Bronchial epithelial cell (primary cell): ENCODE measurements around the gene IRF4. TPM values are rescaled to one million over a fixed set of nuclear protein-coding genes. Genes with fewer than 3 reads are reported as not detected.

Source experiments
- DNase-seq: peaks from one replicate; pipeline ENCODE4 v3.0.0-alpha.2; 2010; ENCODE audit warnings: low read depth
- FAIRE-seq: peaks from 2 replicates; lab custom pipeline; 2011; peaks lifted over from hg19 to GRCh38; lab: Jason Lieb, UNC
- H3K27me3 ChIP-seq: 2 replicates; pipeline ENCODE4 v1.5.1; 2011; ENCODE audit warnings: low read length; ENCODE audit not compliant: control insufficient read depth, insufficient read depth
- H3K36me3 ChIP-seq: 2 replicates; pipeline ENCODE4 v1.5.1; 2011; ENCODE audit warnings: low read length; ENCODE audit not compliant: control insufficient read depth, insufficient read depth
- H3K4me3 ChIP-seq: 2 replicates; pipeline ENCODE4 v1.5.1; 2011; ENCODE audit warnings: mild to moderate bottlenecking, low read depth, low read length, control low read depth
- CTCF ChIP-seq: IDR thresholded peaks from 2 replicates; pipeline ENCODE4 v1.5.1; 2011; ENCODE audit warnings: mild to moderate bottlenecking, moderate library complexity, low read length, control low read depth, inconsistent platforms; ENCODE audit not compliant: insufficient read depth, severe bottlenecking
- total RNA-seq: library from RNA; depleted of rRNA; stranded (reverse); fragments of >200 nt; gene quantifications from 2 replicates; pipeline ENCODE4 v1.2.1, GENCODE V29; 2014

Gene IRF4
- total RNA-seq, 1 donor from 2014 or later = not detected

DNA sequence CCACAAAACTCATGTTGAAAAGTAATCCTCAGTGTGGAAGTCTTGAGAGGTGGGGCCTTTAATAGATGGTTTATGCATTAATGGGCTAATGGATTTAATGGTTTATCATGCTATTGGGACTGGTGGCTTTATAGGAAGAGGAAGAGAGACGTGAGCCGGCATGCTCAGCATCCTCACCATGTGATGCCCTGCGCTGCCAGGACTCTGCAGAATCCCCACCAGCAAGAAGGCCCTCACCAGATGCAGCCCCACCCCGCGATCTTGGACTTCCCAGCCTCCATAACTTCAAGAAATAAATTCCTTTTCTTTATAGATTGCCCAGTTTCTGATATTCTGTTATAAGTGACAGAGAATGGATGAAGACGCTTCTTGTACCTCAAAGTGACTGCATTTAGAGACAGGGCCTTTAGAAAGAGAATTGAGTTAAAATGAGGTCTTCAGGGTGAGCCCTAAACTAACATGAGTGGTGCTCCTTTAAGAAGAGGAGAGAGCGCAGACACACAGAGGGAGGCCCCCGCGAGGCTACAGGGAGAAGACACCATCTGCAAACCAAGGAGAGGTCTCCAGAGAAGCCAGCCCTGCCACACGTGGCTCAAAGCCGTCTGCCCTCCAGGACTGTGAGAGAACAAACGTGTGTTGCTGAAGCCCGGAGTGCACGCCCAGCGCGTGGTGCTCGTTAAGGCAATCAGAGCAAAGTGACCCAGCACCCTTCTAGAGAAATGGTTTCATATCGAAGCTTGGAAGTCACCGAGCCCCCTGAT is 56.9 kb downstream of the IRF4 start:
- Histone ChIP-seq H3K4me3 (no peak overlapping the region), H3K36me3 (no peaks in the 10 kb centered on the region), H3K27me3 (peaks cover 3% of the 10 kb centered on the region)
- FAIRE-seq (no peak), DNase-seq (no peak)
- TF ChIP-seq CTCF = no peak

DNA sequence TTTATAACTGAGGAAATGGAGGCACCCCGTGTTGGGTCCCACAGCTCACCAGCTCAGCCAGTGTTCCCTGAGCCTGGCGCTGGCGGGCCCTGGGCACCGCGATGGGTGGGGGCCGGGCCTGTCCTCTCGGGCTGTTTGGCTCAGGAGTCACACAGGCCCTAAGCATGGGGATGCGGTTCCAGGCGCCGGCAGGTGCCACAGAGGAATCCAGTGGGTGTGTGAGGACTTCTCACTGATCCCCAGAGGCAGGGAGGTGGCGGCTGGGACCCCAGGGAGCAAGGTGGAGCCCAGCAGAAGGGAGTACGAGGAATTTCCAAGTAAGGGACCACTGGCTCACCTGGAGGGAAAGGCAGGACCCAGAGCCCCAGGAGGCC is 57.5 kb downstream of the IRF4 start:
- Histone ChIP-seq H3K36me3 (no peaks in the 10 kb centered on the region), H3K4me3 (no peak overlapping the region), H3K27me3 (peaks cover 3% of the 10 kb centered on the region)
- TF ChIP-seq CTCF = no peak
- DNase-seq (no peak), FAIRE-seq (no peak)

DNA sequence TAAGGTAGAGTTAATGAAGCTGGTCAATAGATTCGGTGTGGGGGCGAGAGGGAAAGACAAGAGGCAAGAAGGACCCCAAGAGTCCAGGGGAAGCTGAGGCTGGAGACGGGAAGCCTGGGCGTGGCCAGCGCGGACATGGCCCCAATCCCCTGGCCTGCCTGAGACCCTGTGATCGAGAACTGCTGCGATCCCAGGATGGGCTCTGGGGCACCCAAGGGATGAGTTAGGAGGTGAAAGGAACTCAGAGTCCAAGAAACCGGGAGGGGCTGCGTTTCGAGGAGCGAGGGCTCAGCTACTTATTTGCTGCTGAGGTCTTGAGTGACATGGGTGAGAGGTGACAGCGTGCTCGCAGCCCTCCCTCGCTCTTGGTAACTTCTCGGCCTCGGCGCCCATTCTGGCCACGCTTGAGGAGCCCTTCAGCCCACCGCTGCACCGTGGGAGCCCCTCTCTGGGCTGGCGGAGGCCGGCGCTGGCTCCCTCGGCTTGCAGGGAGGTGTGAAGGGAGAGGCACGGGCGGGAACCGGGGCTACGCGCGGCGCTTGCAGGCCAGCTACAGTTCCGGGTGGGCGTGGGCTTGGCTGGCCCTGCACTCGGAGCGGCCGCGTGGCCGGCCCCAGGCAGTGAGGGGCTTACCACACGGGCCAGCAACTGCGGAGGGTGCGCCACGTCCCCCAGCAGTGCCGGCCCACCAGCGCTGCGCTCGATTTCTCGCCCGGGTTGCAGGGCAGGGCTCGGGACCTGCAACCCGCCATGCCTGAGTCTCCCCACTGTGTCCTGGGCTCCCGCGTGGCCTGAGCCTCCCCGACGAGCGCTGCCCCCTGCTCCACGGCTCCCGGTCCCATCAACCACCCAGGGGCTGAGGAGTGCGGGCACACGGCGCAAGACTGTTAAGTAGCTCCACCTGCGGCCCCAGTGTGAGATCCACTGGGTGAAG is 58.2 kb downstream of the IRF4 start:
- DNase-seq (no peak), FAIRE-seq (no peak)
- Histone ChIP-seq H3K36me3 (no peaks in the 10 kb centered on the region), H3K27me3 (peaks cover 3% of the 10 kb centered on the region), H3K4me3 (no peak overlapping the region)
- no peak for TF ChIP-seq CTCF

DNA sequence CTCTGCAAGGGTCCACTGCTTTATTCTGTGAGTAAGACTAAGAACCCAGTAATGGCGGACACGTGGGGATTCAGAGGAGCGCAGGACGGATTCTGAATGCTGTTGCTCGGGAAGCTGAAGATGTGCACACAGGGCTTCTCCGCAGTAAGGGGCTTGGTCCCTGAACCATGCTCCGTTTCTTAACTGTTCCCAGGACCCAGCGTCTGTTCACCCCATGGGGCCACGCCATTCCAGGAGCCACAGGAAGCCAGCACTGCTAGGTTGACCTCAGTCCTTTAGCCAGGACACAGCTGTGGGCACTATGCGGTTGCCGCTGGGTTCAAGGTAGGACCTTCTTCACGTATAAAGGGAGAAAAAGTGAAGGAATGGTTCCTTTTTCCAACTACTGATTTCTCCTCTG is 59.8 kb downstream of the IRF4 start:
- Histone ChIP-seq H3K4me3 (no peak overlapping the region), H3K36me3 (no peaks in the 10 kb centered on the region), H3K27me3 (peaks cover 2% of the 10 kb centered on the region)
- DNase-seq (no peak), FAIRE-seq (no peak)
- TF ChIP-seq CTCF = no peak

DNA sequence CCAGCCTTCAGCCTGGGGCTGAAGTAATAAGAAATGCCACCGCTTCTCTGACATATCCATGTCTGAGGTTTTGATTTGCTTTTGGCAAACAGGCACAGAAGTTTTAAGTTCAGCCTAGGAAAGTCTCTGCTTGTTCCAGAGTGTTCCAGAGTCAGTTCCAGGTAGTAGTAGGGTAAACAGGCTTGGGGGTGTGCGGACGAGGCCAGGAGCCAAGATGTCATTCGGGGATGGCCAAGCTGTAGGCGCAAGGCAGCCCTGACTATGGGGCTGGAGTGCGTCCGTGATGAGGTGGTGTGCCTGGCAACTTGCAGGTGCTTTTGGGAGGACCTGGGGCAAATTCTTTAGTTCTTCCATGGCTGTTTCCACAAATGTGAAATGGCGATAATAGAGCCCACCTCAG is 60.3 kb downstream of the IRF4 start:
- no peak for FAIRE-seq
- no peak overlapping the region for H3K4me3 ChIP-seq
- TF ChIP-seq CTCF = no peak

More for the DNA sequence above, 60.3 kb downstream of the IRF4 start:
- Histone ChIP-seq H3K27me3 (peaks cover 2% of the 10 kb centered on the region), H3K36me3 (no peaks in the 10 kb centered on the region)
- DNase-seq = no peak
